ENCODE data around the gene MUC2. TPM values are rescaled to one million over a fixed set of nuclear protein-coding genes. Genes with fewer than 3 reads are reported as not detected.

MUC2 gene
- total RNA-seq, 1 donor from 2014 or later: not detected

GRCh38 chr11:1083621-1084551, 9.2 kb downstream of the MUC2 start:
- no peaks in the 10 kb centered on the region for H3K4me1 ChIP-seq (ENCODE audit: insufficient read depth, low read length)
- H3K79me2 ChIP-seq (ENCODE audit: insufficient read depth, low read length): no peaks in the 10 kb centered on the region
- Mint-ChIP-seq H3K27ac (ENCODE audit: unreplicated experiment) (no peak overlapping the region), H3K9me3 (ENCODE audit: unreplicated experiment) (no peaks in the 10 kb centered on the region), H3K36me3 (ENCODE audit: low read depth, unreplicated experiment) (no peaks in the 10 kb centered on the region), H3K4me1 (ENCODE audit: low read depth, unreplicated experiment) (no peaks in the 10 kb centered on the region), H3K4me3 (ENCODE audit: unreplicated experiment) (no peak overlapping the region), H3K27me3 (ENCODE audit: low read depth, unreplicated experiment) (no peaks in the 10 kb centered on the region)
- no peak overlapping the region for H3K4me3 ChIP-seq (ENCODE audit: insufficient read depth, low read depth, low read length)
- no peak overlapping the region for H2AFZ ChIP-seq (ENCODE audit: low read depth, low read length)
- TF ChIP-seq EZH2 (IDR thresholded peaks at IDR 0.05; ENCODE audit: insufficient read depth, low read length): no peak
- TF ChIP-seq CTCF (IDR thresholded peaks at IDR 0.05; ENCODE audit: insufficient read depth, low read depth, low read length): no peak
- no peak overlapping the region for H3K9ac ChIP-seq (ENCODE audit: low read length)
- FAIRE-seq: no peak
- H4K20me1 ChIP-seq (ENCODE audit: insufficient read depth, low read length): no peaks in the 10 kb centered on the region
- no peak overlapping the region for H3K4me2 ChIP-seq (ENCODE audit: low read length)
- H3K36me3 ChIP-seq (ENCODE audit: insufficient read depth, low read length): no peaks in the 10 kb centered on the region
- H3K9me3 ChIP-seq (ENCODE audit: insufficient read depth, low read depth, low read length): no peaks in the 10 kb centered on the region
- H3K27ac ChIP-seq (ENCODE audit: low read depth, low read length): no peak overlapping the region
- no peaks in the 10 kb centered on the region for H3K27me3 ChIP-seq (ENCODE audit: insufficient read depth, low read length)
- DNase-seq (ENCODE audit: low read depth): no peak

GRCh38 chr11:1084561-1085439, 10.1 kb downstream of the MUC2 start:
- Histone ChIP-seq H3K9me3 (ENCODE audit: insufficient read depth, low read depth, low read length) (no peaks in the 10 kb centered on the region), H4K20me1 (ENCODE audit: insufficient read depth, low read length) (no peaks in the 10 kb centered on the region), H3K36me3 (ENCODE audit: insufficient read depth, low read length) (no peaks in the 10 kb centered on the region), H3K4me1 (ENCODE audit: insufficient read depth, low read length) (no peaks in the 10 kb centered on the region), H3K27me3 (ENCODE audit: insufficient read depth, low read length) (no peaks in the 10 kb centered on the region), H3K4me2 (ENCODE audit: low read length) (no peak overlapping the region), H3K4me3 (ENCODE audit: insufficient read depth, low read depth, low read length) (no peak overlapping the region), H3K27ac (ENCODE audit: low read depth, low read length) (no peak overlapping the region), H3K79me2 (ENCODE audit: insufficient read depth, low read length) (no peaks in the 10 kb centered on the region), H2AFZ (ENCODE audit: low read depth, low read length) (no peak overlapping the region), H3K9ac (ENCODE audit: low read length) (no peak overlapping the region)
- FAIRE-seq (no peak), DNase-seq (ENCODE audit: low read depth) (no peak)
- Mint-ChIP-seq H3K4me3 (ENCODE audit: unreplicated experiment) (no peak overlapping the region), H3K27ac (ENCODE audit: unreplicated experiment) (no peak overlapping the region), H3K36me3 (ENCODE audit: low read depth, unreplicated experiment) (no peaks in the 10 kb centered on the region), H3K9me3 (ENCODE audit: unreplicated experiment) (no peaks in the 10 kb centered on the region), H3K4me1 (ENCODE audit: low read depth, unreplicated experiment) (no peaks in the 10 kb centered on the region), H3K27me3 (ENCODE audit: low read depth, unreplicated experiment) (no peaks in the 10 kb centered on the region)
- TF ChIP-seq EZH2 (IDR thresholded peaks at IDR 0.05; ENCODE audit: insufficient read depth, low read length): no peak

DNA sequence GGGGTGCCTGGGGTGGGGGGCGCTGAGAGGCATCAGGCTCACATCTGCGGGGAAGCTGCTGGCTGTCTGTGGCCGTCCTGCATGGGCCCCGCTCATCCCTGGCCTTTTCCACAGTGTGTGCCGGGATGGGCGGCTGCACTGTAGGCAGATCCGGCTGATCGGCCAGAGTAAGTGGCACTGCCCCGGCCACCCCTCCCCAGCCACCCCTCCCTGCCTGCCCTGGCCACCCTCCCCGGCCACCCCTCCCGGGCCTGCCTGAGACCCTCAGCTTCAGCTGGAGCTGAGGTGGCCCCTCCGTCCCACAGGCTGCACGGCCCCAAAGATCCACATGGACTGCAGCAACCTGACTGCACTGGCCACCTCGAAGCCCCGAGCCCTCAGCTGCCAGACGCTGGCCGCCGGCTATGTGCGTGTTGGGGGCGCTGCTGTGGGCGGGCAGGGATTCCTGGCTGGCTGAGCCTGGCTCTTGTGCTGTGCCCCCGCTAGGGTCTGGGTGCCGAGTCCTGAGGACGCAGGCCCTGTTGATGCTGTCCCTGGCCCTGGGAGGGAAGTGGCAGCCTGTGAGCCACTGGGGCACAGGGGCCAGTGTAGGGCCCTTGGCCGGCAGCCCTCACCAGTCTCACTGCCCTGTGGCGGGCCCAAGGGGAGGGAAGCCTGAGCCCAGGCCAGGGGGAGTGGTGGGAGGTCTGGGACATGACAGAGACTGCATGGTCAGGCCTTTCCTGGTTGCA, 10.9 kb downstream of the MUC2 start:
- Histone ChIP-seq H3K9me3 (ENCODE audit: insufficient read depth, low read depth, low read length) (no peaks in the 10 kb centered on the region), H2AFZ (ENCODE audit: low read depth, low read length) (no peak overlapping the region), H3K27me3 (ENCODE audit: insufficient read depth, low read length) (no peaks in the 10 kb centered on the region), H3K79me2 (ENCODE audit: insufficient read depth, low read length) (no peaks in the 10 kb centered on the region), H4K20me1 (ENCODE audit: insufficient read depth, low read length) (no peaks in the 10 kb centered on the region), H3K36me3 (ENCODE audit: insufficient read depth, low read length) (no peaks in the 10 kb centered on the region), H3K4me2 (ENCODE audit: low read length) (no peak overlapping the region), H3K9ac (ENCODE audit: low read length) (no peak overlapping the region), H3K4me3 (ENCODE audit: insufficient read depth, low read depth, low read length) (no peak overlapping the region), H3K27ac (ENCODE audit: low read depth, low read length) (no peak overlapping the region), H3K4me1 (ENCODE audit: insufficient read depth, low read length) (no peaks in the 10 kb centered on the region)
- no peaks in the 10 kb centered on the region for H3K27me3 Mint-ChIP-seq (ENCODE audit: low read depth, unreplicated experiment)
- FAIRE-seq (no peak), DNase-seq (ENCODE audit: low read depth) (no peak)
- no peaks in the 10 kb centered on the region for H3K4me1 Mint-ChIP-seq (ENCODE audit: low read depth, unreplicated experiment)
- no peaks in the 10 kb centered on the region for H3K36me3 Mint-ChIP-seq (ENCODE audit: low read depth, unreplicated experiment)
- no peak overlapping the region for H3K4me3 Mint-ChIP-seq (ENCODE audit: unreplicated experiment)
- TF ChIP-seq EZH2 (IDR thresholded peaks at IDR 0.05; ENCODE audit: insufficient read depth, low read length) (no peak), CTCF (IDR thresholded peaks at IDR 0.05; ENCODE audit: insufficient read depth, low read depth, low read length) (no peak)
- H3K27ac Mint-ChIP-seq (ENCODE audit: unreplicated experiment): no peak overlapping the region
- no peaks in the 10 kb centered on the region for H3K9me3 Mint-ChIP-seq (ENCODE audit: unreplicated experiment)

Data from astrocyte (in vitro differentiated cells and primary cell).